Stimulated activated CD4-positive, alpha-beta T cell treated with anti-CD3 and anti-CD28 coated beads, Interleukin-12 subunit alpha, Interleukin-12 subunit beta, amount 100 ng/mL, for 4 hours (primary cell): ENCODE data around the gene NAB2.
"Not testable (repeated sequence)": the region's sequence is repeated elsewhere in the genome, so short reads cannot be mapped to it uniquely, and the experiment has no call there.

Experiments
- DNase-seq: peaks from one replicate; pipeline ENCODE4 v3.0.0-alpha.2; 2020

NAB2 gene, protein sequence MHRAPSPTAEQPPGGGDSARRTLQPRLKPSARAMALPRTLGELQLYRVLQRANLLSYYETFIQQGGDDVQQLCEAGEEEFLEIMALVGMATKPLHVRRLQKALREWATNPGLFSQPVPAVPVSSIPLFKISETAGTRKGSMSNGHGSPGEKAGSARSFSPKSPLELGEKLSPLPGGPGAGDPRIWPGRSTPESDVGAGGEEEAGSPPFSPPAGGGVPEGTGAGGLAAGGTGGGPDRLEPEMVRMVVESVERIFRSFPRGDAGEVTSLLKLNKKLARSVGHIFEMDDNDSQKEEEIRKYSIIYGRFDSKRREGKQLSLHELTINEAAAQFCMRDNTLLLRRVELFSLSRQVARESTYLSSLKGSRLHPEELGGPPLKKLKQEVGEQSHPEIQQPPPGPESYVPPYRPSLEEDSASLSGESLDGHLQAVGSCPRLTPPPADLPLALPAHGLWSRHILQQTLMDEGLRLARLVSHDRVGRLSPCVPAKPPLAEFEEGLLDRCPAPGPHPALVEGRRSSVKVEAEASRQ

DNA sequence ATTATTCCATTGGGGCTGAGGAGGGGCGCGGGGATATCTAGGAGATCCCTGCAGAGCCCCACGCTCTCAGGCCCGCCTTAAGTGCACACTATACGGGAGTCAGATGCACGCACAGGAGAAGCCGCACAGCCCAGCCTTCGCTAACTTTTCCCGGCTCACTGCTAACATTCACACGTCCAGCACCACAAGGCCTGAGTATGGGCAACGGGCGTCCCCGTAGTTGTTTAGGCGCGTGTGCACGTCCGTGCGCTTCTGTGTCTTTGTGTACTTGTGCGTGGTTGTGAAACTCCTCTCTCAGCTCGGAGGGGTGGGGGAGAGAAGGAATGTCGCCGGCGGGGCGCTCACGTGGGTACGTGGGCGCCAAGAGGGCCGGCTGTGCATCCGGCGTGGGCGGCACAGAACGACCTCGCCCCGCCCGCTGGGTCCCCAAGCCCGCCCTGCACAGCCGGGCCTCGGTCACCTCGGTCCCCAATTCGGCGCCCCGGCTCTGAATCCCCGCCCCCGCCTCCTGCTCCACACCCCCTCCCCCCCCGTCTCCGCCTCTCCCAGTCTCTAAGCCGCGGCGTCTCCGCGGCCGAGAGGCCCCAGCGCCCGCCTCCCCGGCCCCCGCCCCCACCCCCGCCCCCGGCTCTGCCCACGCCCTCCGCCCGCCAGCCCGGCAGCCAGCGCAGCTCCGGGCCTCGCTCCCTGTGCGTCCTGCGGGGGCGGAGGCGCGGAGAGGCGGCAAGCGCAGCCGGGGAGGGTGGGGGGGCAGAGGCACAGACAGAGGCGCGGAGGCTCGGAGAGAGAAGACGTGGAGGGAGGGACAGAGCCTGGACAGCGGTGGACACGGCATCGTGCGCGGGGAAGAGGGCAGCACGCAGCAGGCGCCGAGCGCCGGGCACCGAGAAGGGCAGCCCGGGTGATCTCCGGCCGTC lies at the start of gene NAB2:
TSS of gene NAB2 (plus strand) at position 761 of the 917 bp plus-strand sequence. CDS start 158 bp downstream, outside the sequence.
- DNase-seq, result peak; percentile 85

DNA sequence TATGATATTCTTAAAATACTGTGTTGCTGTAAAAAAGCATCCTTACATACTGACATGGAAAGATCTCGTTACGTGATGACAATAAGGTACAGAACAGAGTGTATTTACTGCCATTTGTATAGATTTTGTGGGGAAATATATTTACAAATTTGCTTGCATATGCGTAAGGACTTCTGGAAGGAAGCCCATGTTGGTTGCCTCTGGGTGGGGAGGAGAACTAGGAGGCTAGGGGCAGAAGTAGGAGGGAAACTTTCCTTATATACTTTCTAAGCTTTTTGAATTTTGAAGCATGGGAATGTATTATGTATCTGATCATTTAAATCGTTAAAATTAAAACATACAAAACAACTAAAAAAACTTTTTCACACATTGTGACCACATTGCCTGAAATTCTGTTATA lies 48.7 kb upstream of the NAB2 start:
- DNase-seq, result no peak

DNA sequence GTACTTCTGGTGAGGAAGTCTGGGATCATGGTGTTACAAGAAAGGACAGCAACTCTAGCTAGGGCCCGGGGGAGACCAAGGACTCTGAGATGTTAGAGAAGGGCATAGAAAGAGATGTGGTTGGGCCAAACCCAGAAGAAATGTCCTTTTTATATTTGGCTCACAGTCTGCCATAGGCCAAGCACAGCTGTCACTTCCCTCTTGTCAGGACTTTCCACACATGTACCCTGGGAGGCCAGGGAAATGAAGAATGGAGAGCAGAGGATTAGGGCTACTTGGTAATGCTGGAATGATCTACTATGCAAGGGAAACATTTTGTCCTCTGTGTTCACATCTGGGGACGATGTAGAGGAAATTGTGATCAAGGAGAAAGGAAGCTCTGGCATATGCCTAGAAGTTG lies 48.2 kb upstream of the NAB2 start:
- no peak for DNase-seq

DNA sequence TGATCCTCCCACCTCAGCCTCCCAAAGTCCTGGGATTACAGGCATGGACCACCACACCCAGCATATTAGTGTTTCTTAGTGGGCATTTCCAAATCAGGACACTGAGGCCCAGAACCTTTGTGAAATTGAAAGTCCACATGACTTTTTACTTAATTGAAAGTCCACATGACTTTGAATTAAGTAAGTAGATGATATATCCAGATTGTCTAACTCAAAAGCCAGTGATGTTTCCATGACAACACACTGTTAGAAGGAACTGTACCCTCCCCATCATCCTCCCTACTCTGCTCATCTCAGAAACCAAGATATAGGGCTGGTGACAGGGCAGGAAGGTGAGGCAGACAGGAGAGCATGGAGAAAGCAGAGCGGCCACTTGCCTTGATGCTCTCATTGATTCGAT lies 46.2 kb upstream of the NAB2 start:
- DNase-seq, result no peak

DNA sequence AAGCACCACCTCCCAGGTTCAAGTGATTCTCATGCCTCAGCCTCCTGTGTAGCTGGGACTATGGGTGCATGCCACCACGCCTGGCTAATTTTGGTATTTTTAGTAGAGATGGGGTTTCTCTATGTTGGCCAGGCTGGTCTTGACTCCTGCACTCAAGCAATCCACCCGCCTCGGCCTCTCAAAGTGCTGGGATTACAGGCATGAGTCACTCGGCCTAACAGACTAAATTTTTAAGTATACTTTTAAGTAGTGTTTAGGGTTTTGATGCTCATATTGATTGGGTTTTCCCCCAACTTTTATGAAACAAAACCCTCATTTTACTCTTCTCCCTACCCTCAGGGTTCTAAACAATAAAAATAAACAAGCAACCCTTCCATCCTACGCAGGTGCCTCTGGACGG lies 44.4 kb upstream of the NAB2 start:
- no peak for DNase-seq

DNA sequence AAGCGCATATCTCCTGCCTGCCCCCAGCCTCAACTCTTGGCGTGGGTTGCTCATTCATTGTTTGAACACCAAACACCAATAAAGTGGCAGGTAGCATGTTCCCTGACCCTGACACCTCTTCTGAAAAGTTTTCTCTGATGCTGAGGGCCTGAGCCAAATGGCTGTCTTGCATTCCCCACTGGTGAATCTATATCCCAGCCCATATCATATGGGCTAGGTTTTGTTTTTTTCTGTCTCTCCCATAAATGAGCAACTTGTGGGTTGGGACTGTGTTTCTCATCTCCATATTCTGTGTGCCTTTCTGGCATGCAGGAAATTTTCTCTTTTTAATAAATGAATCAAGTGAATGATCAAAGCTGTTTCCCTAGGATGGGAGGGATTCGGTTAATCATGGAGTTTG lies 44.0 kb upstream of the NAB2 start:
- no peak for DNase-seq

DNA sequence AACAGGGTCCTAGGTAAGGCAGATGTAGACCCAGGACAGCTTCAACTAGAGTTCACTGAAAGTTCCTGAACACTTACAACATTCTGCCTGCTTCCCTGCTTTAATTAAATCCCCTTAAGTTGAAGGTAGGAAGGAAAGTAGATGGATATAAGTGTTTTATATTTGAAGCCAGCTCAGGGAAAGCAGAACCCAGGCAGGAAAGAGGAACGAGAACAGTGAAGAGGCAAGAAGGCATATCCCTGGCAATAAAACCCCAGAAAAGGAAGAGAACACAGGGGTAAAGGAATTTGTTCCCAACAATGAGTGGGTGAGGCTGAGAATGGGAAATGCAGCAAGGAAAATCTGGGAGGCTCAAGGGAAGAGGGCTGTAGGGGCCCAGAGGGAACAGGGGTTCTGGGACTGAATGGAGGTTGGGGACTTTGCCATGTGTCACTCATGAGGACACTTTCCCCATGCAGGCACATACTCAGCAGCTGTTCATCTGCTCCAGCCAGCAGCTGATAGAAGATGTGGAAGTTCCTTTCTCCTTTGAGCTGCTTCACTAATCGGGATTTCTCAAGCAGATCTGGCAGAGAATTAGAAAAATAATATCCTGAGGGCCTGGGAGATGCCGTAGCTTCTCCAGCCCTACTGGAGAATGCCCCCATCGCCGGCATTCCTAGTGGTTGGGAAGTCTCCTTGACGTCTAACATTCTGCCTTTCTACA lies 42.7 kb upstream of the NAB2 start:
- DNase-seq, result no peak

DNA sequence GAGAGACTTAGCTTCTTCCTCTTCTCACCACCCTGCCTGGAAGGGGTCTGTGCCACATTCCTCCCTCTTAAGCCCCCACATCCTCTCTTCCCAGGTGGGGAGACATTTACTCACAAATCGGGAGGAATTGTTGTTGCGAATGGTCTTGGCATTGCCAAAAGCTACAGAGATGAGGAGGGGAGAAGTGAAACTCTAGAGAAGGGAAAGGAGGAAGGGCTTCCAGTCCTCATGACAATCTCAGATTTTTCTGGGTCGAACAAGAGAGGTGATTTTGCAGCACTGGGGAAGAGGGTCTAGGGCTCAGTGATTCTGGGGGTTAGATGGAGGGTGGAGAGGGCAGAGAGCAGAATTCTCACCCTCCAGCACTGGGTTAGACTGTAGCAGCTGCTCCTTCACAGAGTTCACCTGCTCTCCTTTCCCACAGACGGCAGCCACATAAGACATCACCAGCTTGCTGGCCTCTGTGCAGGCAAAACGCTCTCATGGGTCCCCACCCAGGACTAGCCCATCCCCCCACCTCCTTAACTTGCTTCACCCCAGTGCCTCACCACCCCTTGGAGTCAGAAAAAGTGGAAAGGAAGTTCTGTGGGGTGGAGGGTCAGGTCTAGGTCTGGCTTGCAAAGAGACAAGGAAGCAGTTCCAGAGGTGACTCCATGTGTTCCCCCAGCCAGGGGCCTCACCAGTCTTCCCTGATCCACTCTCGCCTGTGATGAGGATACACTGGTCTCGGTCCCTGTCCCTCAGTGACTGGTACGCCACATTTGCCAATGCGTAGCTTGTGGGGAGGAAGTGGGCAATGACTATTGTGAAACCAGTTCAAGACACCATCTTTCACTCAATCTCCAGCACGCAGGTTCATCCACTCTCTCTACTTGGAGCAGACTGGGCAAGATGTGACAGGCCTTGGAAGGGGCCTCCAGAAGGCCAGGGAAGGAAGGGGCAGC lies 41.7 kb upstream of the NAB2 start:
- DNase-seq, result no peak

DNA sequence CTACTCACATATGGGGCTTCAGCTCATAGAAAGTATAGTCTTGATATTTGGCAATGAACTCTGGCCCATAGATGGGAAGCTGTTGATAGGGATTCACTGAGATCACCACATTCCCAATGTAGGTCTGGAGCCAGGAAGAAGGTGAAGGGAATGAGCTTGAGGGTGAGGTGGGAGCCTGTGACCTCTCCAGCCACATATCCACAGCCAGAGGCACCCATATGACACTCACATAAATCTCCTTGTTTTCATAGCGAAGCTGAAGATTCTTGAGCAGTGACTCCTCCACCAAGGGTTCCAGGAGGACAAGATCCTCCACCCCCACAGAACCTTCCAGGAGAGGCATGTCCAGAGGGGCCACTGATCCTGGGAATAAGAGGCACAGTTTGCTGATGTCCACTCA lies 40.9 kb upstream of the NAB2 start:
- no peak for DNase-seq

DNA sequence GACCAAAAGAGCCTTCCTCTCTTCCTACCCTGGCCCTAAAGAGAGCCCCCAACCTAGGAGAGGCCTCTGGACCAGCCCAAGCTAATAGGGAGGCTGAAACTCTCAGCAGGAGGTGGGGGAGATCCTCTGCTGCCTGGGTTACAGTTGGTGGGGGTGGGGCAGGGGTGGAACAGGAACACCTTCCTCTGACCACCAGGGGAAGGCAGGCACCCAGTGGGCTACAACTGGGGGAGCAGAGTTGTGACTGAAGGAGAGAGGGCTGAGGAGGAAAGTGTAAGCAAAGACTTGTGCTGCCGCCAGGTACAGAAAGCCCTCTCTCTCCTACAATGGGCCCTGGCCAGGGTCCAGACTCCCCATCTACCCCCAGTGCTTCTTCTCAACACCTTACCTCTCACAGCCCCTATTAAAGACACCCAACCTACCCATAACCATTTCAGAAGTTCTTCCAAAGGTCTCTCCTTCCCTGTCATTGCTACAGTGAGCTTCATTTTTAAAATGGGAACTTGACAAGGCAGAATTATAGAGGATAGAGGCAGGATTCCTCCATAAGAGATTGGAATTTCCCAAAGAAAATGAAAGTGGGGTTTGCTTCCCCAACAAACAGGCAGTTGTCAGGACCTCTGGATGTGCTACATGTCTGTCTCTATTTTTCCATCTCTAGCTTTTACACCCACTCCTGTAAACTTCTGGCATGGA lies 40.3 kb upstream of the NAB2 start:
- no peak for DNase-seq

DNA sequence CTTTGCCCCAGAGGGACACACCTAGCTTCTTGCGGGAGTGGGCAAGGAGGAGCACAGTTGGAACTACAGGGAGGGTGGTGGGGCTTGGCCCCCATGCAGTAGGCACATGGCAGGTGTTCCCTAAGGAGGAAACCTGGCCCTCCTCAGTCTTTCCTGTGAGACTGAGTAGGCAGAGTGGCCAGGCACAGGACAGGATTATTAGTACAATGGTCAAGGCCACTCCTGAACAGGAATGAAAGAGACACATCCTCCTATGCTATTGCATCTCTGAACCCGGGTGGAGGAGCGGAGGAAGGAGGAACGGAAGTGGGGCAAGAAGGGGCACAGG lies 39.8 kb upstream of the NAB2 start:
- no peak for DNase-seq

DNA sequence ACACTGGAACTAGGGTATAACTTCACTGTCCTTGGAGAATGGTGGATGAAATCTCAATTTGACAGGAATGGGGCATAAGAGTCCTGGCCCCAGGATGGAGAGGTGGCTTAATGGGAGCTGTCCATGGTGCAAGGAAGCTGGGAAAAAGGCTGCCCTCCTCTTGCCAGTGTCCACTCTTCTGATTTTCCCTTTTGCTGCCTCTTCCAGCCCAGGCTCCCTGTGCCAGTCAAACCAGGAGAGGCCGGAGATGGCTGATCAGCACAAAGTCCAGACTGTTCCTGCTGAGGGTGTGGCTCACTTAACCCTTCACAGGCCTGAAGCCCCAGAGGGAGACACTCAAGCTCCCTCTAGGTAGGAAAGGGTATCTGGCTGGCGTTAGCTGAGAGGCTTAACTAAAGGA lies 39.0 kb upstream of the NAB2 start, which contains the start of gene MYO1A:
TSS of gene MYO1A (minus strand) at position 240 of the 400 bp plus-strand sequence. CDS start 1,806 bp downstream, outside the sequence.
- DNase-seq, result no peak

DNA sequence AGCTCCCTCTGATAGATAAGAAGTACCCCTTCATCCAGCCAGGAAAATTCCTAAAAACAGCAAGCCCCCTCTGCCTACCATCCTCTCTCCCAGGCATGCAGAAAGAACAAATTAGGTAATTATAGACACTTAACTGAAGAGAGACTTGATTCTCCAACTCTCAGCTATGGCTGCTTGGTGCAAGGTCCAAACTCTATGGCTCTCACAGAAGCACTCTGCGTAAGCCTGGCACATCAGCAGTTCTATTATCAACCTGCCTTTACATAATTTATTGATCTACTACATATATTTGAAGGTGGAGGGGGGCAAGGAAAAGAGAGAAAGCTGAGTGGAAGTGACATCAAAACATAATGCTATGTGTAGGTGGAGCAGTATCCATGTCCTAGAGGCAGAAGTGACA lies 37.9 kb upstream of the NAB2 start:
- no peak for DNase-seq

DNA sequence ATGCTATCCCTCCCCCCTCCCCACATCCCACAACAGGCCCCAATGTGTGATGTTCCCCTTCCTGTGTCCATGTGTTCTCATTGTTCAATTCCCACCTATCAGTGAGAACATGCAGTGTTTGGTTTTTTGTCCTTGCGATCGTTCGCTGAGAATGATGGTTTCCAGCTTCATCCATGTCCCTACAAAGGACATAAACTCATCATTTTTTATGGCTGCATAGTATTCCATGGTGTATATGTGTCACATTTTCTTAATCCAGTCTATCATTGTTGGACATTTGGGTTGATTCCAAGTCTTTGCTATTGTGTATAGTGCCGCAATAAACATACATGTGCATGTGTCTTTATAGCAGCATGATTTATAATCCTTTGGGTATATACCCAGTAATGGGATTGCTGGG lies 35.8 kb upstream of the NAB2 start:
- not testable (repeated sequence) for DNase-seq

DNA sequence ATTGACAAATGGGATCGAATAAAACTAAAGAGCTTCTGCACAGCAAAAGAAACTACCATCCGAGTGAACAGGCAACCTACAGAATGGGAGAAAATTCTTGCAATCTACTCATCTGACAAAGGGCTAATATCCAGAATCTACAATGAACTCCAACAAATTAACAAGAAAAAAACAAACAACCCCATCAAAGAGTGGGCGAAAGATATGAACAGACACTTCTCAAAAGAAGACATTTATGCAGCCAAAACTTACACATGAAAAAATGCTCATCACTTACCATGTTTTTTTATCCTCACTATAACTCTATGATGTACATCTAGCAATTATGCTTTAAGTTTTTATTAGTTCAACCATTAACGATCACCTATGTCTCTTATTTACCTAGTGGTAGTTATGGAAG lies 35.0 kb upstream of the NAB2 start:
- not testable (repeated sequence) for DNase-seq

DNA sequence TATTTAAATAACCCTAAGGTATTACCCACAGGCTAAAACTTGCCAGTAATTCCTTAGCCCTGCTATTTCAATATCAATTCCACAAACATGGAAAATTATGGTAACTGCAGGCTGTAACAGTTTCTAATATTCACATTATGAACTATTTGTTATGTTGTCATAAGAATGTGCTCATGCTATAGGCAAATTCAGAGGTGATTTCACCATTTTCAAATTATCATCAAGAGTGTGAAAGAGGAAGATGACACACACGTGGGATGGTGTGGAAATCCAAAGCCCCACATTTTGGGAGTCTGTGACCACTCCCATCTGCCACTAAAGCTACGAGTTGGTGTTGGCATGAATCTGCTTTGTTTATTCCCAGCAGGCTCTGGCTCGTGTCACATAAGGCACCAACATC lies 33.1 kb upstream of the NAB2 start:
- no peak for DNase-seq

DNA sequence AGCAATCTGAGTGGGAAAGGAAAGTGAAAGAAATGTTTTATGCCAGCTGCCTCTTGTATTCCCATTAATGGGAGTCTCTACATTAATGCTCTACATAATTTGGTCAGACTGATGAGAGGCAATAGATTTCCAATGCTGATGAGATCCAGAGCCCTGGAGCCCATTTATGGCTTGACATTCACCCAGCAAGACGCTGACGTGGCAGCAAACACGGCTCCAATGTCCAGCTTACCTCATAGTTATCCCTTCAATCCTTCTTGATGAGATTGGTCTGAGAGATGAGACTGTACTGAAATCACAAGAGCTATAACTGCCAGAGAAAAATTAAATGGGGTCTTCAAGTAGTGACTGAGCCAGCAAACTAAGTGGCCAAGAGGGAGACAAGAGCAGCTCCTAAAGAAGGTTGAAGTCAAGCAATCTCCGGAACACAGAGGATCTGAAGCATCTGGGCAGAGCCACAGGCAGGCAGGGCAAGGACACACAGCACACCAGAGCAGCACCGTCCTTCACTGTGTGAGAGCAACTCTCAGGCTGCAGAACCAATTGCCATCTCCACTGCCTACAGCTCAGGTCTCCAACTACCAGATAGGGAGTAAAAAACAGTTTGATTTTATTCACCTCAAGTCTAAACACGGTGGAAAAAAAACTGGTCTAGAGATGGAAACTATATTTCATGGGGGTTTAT lies 31.7 kb upstream of the NAB2 start:
- DNase-seq, result no peak

DNA sequence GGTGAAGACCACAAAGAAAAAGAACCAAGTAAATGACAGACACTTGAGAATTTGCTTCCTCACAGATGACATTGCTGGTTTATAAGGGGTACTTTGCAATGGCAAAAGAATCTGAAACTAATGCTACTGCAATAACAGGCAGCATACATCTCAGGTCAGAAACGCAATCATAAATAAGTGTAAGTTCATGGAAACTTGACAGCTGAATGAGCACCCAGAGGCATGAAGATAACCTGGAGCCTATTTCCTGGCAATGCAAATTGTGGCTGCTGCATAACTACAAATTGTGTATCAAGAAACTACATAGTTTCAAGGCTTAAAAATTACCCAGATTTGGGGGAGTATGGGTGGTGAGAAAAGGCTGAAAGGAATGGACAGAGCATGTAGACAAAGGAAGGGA lies 30.5 kb upstream of the NAB2 start:
- DNase-seq, result no peak

DNA sequence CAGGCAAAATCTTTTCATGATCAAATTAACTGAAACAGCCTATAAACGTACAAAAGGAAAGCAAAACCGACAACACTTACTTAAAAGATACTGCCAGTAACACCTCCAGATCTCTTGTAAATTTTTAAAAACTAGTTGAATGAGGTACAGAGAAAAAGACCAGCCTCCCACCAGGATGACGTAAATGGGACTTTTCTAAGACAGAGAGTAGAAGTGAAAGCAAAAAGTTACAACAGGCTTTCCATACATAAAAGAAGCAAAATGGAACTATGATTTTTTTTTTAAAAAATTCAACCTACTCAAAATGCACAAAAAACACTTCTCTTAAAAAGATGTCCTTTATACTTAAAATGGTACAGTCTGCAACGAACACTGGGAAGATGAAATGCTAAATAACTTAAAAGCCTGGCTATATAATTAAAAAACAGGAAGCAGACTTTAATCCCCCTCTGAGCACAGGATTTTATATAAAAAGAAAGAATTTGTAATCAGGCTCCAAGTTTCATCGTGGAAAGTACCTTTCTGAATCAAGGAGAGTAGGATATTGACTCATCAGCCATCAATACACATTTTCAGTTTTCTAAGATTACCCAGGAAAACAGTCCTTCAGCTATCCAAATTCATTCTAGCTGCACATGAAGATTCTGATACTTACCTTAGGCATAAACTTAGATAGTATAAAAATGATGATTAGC lies 24.8 kb upstream of the NAB2 start:
- peak; percentile 19 for DNase-seq

DNA sequence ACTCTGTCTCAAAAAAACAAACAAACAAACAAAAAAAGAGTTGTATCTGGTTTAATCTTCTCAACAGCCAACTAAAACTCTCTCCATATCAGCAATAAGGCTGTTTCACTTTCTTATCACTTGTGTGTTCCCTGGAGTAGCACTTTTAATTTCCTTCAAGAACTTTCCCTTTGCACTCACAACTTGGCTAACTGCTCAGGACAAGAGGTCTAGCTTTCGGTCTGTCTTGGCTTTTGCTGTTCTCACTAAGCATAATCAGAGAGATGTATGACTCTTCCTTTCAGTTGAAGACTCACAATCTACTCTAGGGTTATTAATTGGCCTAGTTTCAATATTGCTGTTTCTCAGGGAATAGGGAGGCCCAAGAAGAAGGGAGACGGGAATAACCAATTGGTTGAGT lies 22.7 kb upstream of the NAB2 start:
- DNase-seq, result no peak
